GM19324 (cell line): ENCODE measurements around the gene EPHA4.

Source experiments
- ATAC-seq: cut with Tn5 transposase; IDR thresholded peaks from one replicate; pipeline ENCODE4 v1.9.1; 2021; ENCODE audit warnings: mild to moderate bottlenecking, moderate library complexity; ENCODE audit not compliant: unreplicated experiment, low FRiP score

EPHA4 gene

DNA sequence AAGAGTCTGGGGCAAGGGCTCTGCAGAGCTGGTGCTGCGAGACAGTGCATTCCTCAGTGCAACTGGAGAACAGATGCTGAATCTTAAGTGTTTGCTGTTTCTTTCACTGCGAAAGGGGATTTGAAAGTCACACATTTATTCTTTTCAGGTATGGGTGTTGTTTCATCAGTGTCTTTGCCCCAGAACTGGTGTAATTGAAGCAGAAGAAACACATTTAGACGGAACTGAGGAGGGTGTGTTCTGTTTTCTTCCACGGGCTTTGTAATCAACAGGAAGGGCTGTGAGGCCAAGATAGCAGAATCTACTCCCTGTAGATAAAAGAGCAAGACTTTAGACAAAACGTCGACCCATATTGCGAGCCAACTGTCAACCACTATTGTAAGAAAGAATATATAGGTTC lies 151.9 kb downstream of the EPHA4 start:
- peak; percentile 65 for ATAC-seq

DNA sequence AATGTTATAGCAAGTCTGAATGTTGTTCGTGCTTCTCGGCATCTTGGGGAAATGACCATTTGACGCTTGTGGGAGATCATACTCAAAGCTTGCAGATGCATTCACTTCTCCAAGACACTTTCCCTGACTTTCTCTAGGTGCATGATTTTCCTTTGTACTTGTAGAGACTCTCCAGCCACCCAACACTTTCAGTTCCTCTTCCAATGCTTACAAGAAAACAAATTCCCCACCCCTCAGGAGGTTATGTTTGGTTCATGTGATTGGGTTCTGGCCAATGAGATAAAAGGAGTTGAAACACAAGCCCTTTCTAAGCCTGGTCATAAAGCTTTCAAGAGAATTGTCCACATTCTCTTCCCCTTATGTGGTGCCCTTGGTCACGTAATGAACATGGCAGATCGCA lies 156.3 kb downstream of the EPHA4 start:
- no peak for ATAC-seq

DNA sequence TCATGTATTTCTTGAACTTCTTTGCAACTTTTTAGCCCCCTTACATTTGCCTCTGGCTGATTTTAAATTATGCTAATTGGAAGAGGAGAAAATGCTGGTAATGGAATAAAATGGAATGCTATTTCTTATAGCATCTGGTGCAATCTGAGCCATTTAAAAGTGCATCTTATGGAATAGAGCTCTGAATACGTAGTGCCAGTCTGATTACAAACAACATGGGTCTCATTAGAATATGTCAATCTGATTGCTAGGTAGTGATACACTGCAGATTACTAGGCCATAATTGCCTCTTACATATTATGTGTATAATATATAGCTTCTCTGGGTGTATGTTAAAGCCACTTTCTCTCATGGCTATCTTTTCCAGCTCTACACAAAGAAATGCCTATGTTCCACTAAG lies 159.1 kb downstream of the EPHA4 start:
- no peak for ATAC-seq

DNA sequence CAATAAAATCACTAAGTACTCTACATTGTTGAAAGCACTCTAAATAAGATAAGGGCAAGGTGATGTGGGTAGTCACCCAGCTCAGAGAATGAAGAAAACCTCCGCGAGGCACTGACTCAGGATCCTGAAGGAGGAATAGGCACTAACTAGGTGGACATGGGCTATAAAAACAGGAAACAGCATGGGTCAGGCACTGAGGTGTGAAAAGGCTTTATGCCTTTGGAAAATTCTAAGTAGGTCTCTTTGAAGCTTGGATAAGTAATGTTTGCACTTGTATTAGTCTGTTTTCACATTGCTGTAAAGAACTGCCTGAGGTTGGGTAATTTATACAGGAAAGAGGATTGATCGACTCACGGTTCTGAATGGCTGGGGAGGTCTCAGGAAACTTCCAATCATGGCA lies 161.6 kb downstream of the EPHA4 start:
- ATAC-seq = no peak

DNA sequence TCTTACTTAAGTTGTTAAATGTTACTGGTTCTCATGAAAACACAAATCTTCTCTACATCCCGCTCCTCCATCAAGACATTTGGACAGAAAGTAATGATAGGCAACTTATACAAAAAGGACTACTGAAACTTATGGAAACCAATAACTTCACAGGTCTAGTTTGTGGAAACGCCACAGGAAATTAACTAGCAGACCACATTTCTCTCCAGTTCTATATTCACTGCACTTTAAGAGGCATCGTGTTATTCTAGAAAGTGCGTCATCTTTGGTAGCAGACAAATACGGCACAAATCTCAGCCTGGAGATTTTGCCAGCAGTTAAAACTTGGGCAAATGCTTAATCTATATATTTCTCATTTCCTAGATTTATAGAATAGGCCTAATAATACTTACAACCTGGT lies 164.3 kb downstream of the EPHA4 start:
- ATAC-seq = no peak

DNA sequence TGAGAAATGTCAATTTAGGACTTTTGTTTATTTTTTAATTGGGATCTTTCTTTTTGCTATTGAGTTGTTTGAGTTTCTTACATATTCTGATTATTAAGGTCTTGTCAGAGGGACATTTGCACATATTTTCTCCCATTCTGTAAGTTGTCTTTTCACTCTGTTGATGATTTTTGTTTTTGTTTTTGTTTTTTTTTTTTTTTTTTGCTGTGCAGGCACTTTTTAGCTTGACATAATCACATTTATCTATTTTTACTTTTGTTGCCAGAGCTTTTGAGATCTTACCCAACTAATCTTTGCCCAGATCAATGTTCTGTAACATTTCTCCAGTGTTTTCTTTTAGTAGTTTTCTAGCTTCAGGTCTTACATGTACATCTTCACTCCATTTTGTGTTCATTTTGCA lies 166.6 kb downstream of the EPHA4 start:
- ATAC-seq = no peak

DNA sequence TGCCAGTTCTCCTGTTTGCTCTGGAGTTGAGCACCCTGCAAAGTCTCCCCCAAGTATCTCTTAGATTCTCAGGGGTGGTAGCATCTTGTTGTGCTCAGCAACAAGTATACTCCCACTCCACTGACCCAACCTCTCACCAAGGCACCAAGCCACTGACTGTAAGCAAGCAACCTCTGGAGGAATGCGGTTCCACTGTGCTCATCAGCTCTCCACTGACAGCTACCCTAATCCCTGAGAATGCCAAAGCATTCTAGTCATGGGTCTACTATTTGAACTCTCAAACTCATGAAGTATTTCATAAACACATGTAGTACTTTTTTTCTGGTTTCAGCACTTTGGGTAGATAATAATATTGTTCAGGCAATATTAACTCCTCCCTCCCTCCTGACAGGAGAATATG lies 170.0 kb downstream of the EPHA4 start:
- ATAC-seq = no peak

DNA sequence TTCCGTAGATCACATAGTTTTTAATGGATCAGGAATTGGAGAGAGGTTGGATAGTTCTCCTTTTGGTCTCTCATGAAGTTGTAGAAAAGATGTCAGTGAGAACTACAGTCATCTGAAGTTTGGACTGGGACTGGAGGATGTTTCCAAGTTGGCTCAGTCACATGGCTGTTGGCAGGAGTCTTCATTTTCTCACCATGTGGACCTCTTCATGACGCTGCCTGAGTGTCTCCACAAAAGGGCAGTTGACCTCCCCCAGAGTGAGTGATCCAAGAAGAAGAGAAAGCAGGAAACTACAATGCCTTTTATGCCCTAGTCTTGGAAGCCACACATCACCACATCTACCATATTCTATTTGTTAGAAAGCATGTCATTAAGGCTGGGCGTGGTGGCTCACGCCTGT lies 171.7 kb downstream of the EPHA4 start:
- no peak for ATAC-seq

DNA sequence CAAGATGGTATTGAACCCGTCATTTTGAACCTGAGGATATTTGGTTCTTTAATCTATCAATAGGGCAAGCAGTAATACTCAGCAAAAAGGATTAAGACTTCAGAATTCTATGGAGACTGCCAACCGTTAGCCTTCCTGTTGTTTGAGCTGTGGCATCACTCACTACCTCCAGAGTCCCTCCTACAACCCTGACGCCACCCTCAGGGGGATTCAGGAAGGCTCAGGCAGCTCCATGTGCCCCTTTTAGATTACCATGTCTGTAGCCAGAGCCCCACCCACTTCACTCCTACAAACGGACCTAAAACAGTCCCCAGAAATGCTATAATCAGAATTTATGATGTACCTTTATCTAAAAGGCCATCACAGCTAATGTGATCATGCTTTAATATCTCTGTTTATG lies 172.9 kb downstream of the EPHA4 start:
- ATAC-seq = no peak

DNA sequence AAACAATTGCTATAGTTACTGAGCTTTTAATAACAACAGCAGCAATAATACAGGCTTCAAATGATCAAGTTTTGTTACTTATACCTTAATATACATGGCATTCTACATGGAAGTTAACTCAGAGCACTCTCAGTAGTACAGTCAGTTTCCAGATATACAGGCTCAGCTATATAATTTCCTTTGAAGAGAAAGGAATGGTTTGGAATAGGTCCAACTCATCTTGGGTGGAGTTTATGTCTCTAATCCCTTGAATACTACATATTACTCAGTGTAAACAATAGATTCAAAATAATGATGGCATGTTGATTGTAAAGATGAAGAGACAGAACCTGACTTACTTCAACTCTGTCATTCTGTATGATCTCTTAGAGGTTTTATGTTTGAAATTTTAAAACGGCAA lies 174.9 kb downstream of the EPHA4 start:
- ATAC-seq = no peak

DNA sequence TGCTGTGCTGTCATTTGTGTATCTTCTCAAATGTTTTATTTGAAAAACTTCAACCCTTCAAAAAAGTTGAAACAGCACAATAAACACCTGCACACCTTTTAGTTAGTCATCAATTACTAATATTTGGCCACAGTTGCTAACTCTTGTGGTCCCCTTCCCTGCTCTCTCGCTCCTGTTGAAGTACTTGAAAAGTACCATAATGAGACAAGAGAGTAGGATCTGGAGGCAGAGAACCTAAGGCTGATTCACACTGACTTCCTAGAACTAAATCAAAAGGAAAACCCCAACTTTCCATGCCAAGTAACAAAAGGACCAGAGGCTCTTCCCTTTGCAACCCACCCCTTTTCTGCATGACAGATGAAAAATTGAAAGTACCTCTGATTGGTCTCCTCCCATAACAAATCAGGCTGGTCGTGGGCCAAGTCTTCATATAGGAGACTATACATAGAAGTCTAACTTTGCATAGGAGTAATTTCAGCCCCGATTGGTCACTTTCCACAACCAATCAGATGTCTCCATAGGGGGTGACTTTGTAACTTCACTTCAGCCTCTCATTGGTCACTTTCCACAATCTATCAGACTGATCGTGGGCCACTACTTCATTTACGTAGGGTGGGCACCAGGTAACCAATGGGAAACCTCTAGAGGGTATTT lies 179.7 kb downstream of the EPHA4 start:
- no peak for ATAC-seq

DNA sequence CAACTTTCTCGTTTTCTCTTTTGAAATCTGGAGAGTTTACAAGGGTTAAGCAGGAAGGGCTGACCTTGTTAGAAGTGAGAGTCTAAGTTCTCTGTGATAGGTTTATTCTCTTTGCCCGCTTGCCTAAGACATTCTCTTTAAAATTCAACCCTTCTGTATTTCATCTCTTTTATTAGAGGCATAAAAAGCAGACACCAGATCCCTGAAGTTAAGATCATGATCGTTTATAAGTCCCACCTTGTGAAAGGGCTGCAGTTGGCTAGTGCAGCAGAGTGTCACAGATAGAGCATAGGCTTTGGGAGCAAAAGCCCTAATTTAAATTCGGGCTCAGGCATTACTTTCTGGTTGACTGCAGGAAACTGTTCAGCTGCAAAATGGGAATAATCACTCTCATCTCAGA lies 181.2 kb downstream of the EPHA4 start:
- no peak for ATAC-seq

DNA sequence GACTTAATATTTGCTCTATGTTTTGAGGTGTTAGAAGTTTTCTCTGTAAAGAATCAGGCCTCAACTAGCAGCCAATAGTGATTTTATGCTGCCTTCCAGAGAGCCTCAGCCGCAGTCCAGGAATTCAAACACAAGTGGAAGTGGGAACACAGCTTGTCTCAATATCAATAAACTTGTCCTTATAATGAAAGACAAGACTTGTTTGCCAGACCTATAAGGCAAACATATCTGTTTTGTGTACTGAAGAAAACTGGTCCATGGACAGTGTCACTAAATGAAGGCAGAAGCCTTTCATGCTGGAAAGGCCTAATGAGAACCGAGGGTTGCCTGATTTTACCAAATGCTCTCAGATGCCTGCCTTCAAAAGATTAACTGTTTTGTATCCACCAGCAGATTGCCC lies 182.2 kb downstream of the EPHA4 start:
- ATAC-seq = no peak

DNA sequence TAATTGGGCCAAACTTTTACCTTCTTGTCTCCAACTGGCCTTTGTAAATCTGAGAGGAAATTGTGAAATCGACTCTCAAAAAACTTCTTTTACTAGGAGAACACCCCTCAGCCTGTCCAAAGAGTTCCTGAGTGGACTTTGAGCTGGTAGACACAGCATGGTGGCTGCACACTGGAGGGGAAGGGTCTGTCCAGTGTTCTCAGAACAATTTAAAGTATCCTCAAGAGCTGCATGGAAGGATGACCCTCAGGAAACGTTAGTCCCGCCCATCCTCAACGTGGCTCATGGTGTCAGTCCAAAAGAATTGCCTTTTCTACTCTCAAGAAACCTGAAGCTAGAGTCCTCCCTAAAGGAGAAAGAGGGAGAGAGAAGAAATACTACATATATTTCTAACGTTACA lies 182.7 kb downstream of the EPHA4 start:
- ATAC-seq = no peak

DNA sequence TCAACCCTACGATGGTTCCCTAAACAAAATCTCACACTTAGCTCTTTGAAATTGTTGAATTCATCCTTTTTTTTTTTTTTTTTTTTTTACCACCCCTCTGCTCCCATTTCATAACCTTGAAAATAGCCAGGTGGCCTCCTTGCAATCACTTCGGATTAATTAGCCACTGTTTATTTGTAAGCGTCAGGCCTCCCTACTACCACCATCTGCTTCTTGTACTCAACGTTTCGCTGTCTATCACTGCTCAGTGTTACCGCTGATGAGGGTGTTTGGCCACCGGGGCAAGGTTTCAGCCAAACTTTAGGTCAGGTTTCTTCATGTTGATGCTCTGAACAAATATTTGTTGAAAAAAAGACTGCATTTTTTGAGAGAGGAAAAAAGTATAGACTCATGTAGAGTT lies 183.2 kb downstream of the EPHA4 start:
- no peak for ATAC-seq

DNA sequence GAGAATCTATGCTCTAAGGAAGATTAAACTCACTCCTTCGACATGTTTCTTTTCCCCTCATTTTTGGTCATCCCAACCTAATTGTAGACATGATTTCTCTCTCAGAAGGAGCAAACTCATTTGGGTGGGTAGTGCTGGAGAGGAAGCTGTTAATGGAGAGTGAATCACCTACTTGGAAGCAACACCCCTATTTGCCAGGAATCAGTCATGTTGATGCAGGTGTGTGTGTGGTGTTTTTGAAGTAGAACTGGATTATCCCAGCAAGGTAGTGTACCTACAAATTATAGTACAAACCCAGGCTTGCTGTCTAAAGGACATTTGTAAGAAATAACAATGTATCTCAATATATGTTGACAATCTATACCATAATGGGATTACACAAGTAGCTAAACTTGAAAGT lies 186.4 kb downstream of the EPHA4 start:
- no peak for ATAC-seq

DNA sequence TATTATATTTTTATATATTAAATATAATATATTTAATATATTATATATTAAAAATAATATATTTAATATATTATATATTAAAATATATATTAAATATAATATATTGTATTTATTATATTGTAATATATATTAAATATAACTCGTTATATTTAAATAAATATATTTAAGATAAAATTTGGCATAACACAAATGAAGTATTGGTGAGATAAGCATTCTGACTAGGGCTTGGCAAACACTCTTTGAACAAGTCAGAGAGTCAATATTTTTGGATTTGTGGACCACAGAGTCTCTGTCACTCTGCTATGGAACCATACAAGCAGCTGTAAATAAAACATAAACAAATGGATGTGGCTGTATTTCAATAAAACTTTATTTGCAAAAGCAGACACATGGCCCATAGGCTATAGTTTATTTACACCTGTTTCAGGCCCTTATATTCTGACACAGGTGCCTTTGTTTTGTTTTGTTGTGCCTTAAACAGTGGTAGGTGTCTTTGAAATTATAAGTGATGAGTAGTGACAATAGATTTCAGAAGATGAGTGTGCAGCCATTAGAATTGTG lies 190.1 kb downstream of the EPHA4 start:
- ATAC-seq = no peak

DNA sequence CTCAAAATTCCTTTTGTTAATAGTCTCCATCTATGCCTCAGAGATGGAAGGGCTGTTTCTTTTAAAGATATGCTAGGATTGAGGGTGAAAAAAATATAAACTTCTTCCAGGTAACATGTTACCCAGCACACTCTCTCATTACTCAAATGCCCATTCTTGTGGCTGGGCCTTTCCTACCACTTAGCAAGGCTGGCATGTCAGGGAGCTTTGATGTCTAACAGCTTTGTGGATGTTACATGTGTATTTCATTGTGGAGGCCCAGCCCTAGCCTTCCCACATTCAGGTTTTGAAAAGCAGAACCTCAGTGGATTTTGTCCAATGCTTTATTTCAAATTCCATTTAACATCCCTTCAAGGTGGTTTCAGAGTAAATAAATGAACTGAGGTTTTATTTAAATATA lies 191.4 kb downstream of the EPHA4 start:
- ATAC-seq = no peak

DNA sequence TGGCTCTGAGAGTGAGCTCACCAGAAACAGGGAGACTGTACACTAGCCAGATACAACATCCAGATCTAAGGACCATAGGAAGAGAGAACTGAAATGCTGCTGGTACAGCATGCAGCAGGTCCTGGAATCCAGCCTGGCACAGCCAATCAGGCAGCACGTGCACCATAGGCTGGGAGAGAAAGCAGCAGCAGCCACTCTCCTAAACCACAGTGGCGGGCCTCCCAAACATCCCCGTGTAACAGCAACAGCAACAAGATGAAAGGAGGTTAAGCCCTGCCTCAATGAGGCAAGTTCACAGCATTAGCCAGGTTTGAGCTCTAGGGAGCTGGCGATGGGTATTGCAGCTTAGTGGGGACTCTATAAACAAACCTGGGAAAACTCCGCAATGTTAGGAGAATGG lies 192.0 kb downstream of the EPHA4 start:
- no peak for ATAC-seq

DNA sequence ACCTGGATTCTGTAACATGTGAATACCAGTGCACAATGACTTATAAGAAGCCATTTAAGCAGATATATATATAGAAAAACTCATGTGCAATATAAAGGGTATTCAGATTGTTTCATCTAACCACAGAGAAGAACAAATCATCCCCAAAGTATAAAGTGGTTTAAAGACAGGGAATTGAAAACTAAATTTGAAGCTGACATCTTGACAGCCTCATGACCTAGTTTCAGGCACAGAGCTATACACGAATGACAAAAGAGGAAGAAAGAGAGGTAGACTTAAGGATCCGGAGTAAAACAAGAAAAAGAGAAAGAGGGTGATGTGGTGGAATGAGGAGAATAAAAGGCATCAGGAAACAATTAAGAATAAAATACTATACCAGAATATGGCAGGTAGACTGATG lies 194.5 kb downstream of the EPHA4 start:
- no peak for ATAC-seq

DNA sequence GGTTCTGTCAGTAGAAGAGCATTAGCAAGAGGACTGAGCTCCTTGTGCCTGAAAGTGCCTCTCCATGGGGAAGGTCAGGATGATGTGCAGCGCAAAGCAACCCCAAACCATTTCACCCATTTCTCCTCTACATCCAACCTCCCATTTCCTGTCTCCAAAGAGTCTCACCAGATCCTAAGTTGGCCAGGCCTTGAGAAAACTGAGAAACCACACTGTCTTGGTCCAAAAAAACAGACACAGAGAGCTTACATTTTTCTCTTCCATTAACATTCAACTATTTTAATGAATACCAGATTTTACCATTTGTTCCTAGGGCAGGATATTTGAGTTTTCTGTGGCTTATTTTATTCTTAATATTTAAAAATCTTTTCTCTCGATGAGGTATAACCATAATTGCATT lies 195.0 kb downstream of the EPHA4 start:
- no peak for ATAC-seq

DNA sequence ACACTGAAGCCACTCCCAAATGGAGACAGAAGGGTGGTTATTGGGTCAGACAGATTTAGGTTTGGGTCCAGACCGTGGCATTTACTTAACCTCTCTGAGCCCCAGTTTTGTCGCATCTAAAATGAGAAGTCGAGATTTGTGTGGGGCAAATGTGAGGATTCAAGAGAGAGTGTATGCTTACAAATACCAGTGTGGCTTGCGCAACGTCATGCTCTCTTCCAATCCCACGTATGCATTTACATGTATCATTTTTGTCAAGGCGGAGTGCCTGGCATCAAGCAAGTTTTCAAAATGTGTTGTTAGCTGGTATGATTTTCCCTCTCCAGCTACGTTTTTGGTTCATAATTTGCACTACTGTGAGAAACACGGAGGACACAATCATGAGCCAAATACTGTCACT lies 197.9 kb downstream of the EPHA4 start:
- no peak for ATAC-seq

DNA sequence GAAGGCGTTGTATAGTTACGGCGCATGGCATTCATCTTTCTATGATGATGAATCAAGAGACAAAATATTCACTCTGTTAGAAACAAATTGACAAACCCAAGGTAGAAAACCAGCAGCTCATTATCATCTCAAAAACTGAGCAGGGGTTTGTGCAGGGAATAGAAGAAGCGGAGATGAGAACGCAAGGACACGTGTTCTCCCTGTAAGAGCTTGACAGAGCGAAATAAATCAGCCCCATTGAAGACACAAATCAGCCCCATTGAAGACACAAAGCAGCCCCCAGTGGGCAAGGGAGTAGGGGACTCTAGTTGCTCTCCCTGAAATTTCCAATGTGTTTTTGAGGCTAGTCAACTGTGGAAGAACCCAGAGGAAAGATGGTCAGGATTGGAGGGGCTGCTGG lies 199.2 kb downstream of the EPHA4 start:
- no peak for ATAC-seq
